Left ventricle myocardium inferior (tissue), 1 donor: ENCODE measurements around the gene SULF2. TPM values are rescaled to one million over a fixed set of nuclear protein-coding genes. Genes with fewer than 3 reads are reported as not detected.

Experiments
- DNase-seq: peaks from one replicate; pipeline ENCODE4 v3.0.0-alpha.2; 2020
- H3K27ac ChIP-seq: fragments of 200-600 bp; replicated peaks from 2 replicates; pipeline ENCODE4 v1.8.0; 2021
- H3K27me3 ChIP-seq: fragments of 200-600 bp; 2 replicates; pipeline ENCODE4 v1.8.0; 2021; ENCODE audit warnings: low read depth
- H3K36me3 ChIP-seq: fragments of 200-600 bp; 2 replicates; pipeline ENCODE4 v1.8.0; 2021
- H3K4me1 ChIP-seq: fragments of 200-600 bp; 2 replicates; pipeline ENCODE4 v1.8.0; 2021
- H3K4me3 ChIP-seq: fragments of 200-600 bp; 2 replicates; pipeline ENCODE4 v1.8.0; 2021; ENCODE audit warnings: mild to moderate bottlenecking, moderate library complexity
- H3K9me3 ChIP-seq: fragments of 200-600 bp; replicated peaks from 2 replicates; pipeline ENCODE4 v1.8.0; 2021
- intact Hi-C: fragments of 100-400 bp; cut with micrococcal nuclease; formaldehyde crosslinking; loops from one replicate; pipeline ENCODE4 v1.11.0; 2022
- total RNA-seq: library from RNA; stranded (reverse); fragmentation: NEBNext Ultra II Directional; extraction: Animal tissue kit (Norgen Biotek cat#: 25700); gene quantifications from one replicate; pipeline ENCODE4 v1.2.1, GENCODE V29; 2021
- TF ChIP-seq, protein P1 (sequence below): fragments of 200-600 bp; IDR thresholded peaks from 2 replicates; pipeline ENCODE4 v1.8.0; 2021; ENCODE audit warnings: antibody characterized with exemption, mild to moderate bottlenecking, borderline replicate concordance
- donor health status: DM: no; HTN: yes; CAD: no; lungs with severe emphysema.

The SULF2 gene
- total RNA-seq, 1 donor from 2014 or later, result 40.7 TPM

DNA sequence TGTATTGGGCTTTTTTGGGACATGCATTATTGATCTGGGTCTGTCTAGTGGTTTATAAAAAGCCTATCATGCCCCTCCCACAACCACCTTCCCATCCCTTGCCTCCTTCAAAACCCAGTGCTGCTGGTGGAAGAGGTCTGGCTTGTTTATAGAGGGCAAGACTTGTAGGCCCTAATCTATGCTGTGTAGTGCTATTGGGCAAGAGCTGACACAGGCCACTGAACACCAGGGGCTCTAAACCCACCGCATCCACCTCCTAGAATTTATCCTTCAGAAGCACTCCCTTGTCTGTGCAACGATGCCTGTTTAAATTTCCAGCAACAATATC is 30.9 kb downstream of the SULF2 start:
- intact Hi-C loops, result no loop called here
- Histone ChIP-seq H3K4me3 (no peak overlapping the region), H3K9me3 (no peaks in the 10 kb centered on the region), H3K36me3 (peaks cover 22% of the 10 kb centered on the region), H3K27me3 (peaks cover 7% of the 10 kb centered on the region), H3K4me1 (peaks cover 8% of the 10 kb centered on the region), H3K27ac (no peak overlapping the region)
- DNase-seq, result no peak
- TF ChIP-seq, protein P1, sequence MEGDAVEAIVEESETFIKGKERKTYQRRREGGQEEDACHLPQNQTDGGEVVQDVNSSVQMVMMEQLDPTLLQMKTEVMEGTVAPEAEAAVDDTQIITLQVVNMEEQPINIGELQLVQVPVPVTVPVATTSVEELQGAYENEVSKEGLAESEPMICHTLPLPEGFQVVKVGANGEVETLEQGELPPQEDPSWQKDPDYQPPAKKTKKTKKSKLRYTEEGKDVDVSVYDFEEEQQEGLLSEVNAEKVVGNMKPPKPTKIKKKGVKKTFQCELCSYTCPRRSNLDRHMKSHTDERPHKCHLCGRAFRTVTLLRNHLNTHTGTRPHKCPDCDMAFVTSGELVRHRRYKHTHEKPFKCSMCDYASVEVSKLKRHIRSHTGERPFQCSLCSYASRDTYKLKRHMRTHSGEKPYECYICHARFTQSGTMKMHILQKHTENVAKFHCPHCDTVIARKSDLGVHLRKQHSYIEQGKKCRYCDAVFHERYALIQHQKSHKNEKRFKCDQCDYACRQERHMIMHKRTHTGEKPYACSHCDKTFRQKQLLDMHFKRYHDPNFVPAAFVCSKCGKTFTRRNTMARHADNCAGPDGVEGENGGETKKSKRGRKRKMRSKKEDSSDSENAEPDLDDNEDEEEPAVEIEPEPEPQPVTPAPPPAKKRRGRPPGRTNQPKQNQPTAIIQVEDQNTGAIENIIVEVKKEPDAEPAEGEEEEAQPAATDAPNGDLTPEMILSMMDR, result no peak

DNA sequence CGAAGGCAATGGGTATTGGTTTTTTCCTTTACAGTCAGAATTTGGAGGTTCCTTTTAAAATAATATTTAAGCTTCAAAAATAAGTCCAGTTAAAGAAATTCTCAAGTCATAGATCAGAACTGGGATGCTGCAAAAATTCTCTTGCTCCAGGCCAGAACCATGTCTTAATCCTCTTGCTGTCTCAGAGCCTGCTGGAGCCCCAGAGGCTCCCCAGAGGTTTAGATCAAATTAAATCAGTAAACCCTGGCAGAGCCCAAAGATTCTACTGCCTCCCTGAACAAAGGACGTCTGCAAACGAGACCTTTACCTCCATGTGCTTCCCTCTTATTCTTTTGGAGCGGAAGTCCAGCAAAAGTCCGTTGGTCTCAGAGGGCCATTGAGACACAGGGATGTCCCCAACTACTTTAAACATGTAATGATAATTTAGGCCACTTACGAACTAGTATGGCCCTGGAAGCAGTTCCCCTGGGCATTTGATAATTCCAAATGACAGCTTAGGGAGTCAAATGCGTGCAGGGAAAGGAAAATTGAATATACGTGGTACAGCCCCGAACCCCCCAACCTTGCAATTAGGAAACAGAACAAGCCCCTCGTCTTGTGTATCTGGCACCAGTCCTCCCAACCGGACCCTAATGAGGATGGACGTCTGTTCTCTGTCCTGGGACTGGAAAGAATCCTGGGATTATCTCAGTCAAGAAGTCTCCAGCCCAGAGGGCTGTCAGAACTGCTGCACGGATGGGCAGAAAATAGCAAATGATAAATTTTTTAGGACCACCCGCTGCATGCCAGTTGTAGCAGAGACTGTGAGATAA is 31.5 kb downstream of the SULF2 start:
- no peak overlapping the region for H3K27ac ChIP-seq

DNA sequence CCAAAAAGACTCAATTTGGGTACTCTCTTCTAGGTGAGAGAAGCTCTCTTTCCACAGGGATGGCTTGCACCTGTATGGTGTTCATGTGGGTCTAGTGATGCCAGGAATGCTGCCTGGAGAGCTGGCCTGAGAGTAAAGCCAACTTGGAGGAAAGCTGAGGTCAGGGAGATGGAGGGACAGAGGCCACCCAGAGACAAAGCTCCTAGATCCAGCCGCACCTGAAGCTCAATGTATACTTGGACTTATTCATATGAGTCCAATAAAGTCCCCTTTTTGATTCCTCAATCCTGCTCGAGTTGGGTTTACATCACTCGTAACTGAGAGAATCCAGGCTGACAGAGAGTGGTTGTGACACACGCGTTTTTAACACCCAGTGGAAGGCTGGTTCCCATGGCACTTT is 33.8 kb downstream of the SULF2 start:
- Histone ChIP-seq H3K27ac (no peak overlapping the region), H3K4me1 (peaks cover 28% of the 10 kb centered on the region), H3K36me3 (peaks cover 14% of the 10 kb centered on the region), H3K9me3 (no peaks in the 10 kb centered on the region), H3K27me3 (no peaks in the 10 kb centered on the region), H3K4me3 (no peak overlapping the region)
- TF ChIP-seq, protein P1, result no peak
- no peak for DNase-seq
- intact Hi-C loops, result no loop called here

More for the DNA sequence above, 31.5 kb downstream of the SULF2 start:
- DNase-seq, result no peak
- TF ChIP-seq, protein P1, result no peak
- H3K36me3 ChIP-seq, result peaks cover 22% of the 10 kb centered on the region
- intact Hi-C loops, result no loop called here
- H3K4me1 ChIP-seq, result peaks cover 14% of the 10 kb centered on the region
- H3K9me3 ChIP-seq, result no peaks in the 10 kb centered on the region
- no peak overlapping the region for H3K4me3 ChIP-seq
- peaks cover under 1% of the 10 kb centered on the region for H3K27me3 ChIP-seq

DNA sequence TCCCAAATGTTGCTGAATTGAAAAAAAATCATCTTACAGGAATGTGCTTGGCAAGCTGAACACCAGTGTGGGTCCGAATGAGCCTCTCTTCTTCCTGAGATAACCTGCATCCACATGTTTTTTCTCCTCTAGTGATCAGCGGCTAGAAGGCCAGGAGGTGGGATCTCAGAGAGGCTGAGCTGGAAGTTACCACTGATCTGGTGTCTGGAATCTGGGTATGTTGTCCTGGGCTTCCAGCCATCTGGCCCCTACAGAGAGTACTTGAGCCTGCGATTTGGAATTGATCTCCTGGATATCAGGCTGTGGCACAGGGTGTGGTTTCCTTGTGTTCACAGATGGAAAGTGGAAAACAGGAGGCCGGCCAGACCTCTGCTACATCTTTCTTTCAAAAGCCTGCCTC is 35.9 kb downstream of the SULF2 start:
- Histone ChIP-seq H3K4me1 (peaks cover 28% of the 10 kb centered on the region), H3K36me3 (peaks cover 6% of the 10 kb centered on the region), H3K9me3 (no peaks in the 10 kb centered on the region), H3K27me3 (no peaks in the 10 kb centered on the region), H3K4me3 (no peak overlapping the region), H3K27ac (peak overlapping the region; percentile 74)
- intact Hi-C loops, result no loop called here
- peak; percentile 48 for DNase-seq
- TF ChIP-seq, protein P1, result no peak

DNA sequence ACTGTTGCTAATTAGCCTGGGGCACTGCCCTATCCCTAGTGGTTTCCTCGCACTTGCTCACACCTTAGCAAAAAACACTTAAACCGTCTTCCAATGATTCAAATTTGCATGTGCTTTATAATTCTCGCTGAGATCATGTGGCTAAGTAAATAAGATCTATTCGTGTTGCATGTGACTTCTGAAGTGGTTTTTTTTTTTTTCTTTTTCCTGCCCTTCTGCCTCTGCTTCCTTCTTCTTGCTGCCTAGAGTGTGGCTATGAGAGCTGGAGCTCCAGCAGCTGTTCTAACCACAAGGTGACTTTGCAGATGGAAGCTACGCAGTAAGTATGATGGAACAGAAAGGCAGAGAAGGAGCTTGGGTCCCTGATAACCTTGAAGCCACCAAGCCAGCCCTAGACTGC is 36.5 kb downstream of the SULF2 start:
- intact Hi-C loops, result no loop called here
- Histone ChIP-seq H3K4me3 (no peak overlapping the region), H3K4me1 (peaks cover 28% of the 10 kb centered on the region), H3K27ac (peak overlapping the region; percentile 74), H3K36me3 (peaks cover 6% of the 10 kb centered on the region), H3K27me3 (no peaks in the 10 kb centered on the region), H3K9me3 (no peaks in the 10 kb centered on the region)
- DNase-seq, result no peak
- TF ChIP-seq, protein P1, result no peak
